HFFc6 (cell line): ENCODE results near the gene CADPS2. TPM values are rescaled to one million over a fixed set of nuclear protein-coding genes. Genes with fewer than 3 reads are reported as not detected.

Source experiments
- DNase-seq: peaks from one replicate; pipeline ENCODE4 v3.0.0-alpha.2; 2018
- H3K27ac Mint-ChIP-seq: 2 replicates; pipeline ENCODE4 v1.8.0; 2020; ENCODE audit warnings: mild to moderate bottlenecking, mixed read lengths
- H3K27me3 Mint-ChIP-seq: 2 replicates; pipeline ENCODE4 v1.8.0; 2021; ENCODE audit warnings: mild to moderate bottlenecking, moderate library complexity, mixed read lengths; ENCODE audit not compliant: insufficient read depth
- H3K36me3 Mint-ChIP-seq: 2 replicates; pipeline ENCODE4 v1.8.0; 2021; ENCODE audit warnings: low read depth, mixed read lengths
- H3K4me1 Mint-ChIP-seq: 2 replicates; pipeline ENCODE4 v1.8.0; 2020; ENCODE audit warnings: low read depth, mixed read lengths
- H3K4me3 Mint-ChIP-seq: 2 replicates; pipeline ENCODE4 v1.8.0; 2020; ENCODE audit warnings: mild to moderate bottlenecking, moderate library complexity, mixed read lengths
- H3K9me3 Mint-ChIP-seq: 2 replicates; pipeline ENCODE4 v1.8.0; 2020; ENCODE audit warnings: mild to moderate bottlenecking, mixed read lengths
- CTCF ChIP-seq: fragments of 200-600 bp; sonication (generic); IDR thresholded peaks from 2 replicates; pipeline ENCODE4 v1.5.0; 2021; ENCODE audit warnings: antibody characterized with exemption, mild to moderate bottlenecking
- total RNA-seq, 6 experiments: library from RNA; stranded (reverse); fragmentation: NEBNext Ultra II Directional; extraction: Animal tissue kit (Norgen Biotek cat#: 25700); gene quantifications; 2 replicates in 1 of 6; 3 replicates in 5 of 6; pipeline ENCODE4 v1.2.3, GENCODE V29; 2021

Gene CADPS2
- total RNA-seq, 6 experiments from 2014 or later, result not detected

- no peak for DNase-seq
- no peaks in the 10 kb centered on the region for H3K27me3 Mint-ChIP-seq
- no peak for TF ChIP-seq CTCF
- no peaks in the 10 kb centered on the region for H3K36me3 Mint-ChIP-seq
- H3K27ac Mint-ChIP-seq, result no peak overlapping the region
- peaks cover 5% of the 10 kb centered on the region for H3K9me3 Mint-ChIP-seq
- H3K4me1 Mint-ChIP-seq, result no peaks in the 10 kb centered on the region
- H3K4me3 Mint-ChIP-seq, result no peak overlapping the region
Observed at GRCh38 chr7:122604251-122604650, 282.0 kb downstream of the CADPS2 start.

GRCh38 chr7:122602800-122603199 is 283.5 kb downstream of the CADPS2 start:
- no peak for DNase-seq
- H3K4me1 Mint-ChIP-seq, result no peaks in the 10 kb centered on the region
- H3K27ac Mint-ChIP-seq, result no peak overlapping the region
- TF ChIP-seq CTCF, result no peak
- peaks cover 14% of the 10 kb centered on the region for H3K9me3 Mint-ChIP-seq
- H3K27me3 Mint-ChIP-seq, result no peaks in the 10 kb centered on the region
- no peak overlapping the region for H3K4me3 Mint-ChIP-seq
- peaks cover 4% of the 10 kb centered on the region; the same call in 1 of the 2 replicates for H3K36me3 Mint-ChIP-seq

GRCh38 chr7:122600630-122601029 is 285.6 kb downstream of the CADPS2 start:
- Mint-ChIP-seq H3K4me1 (no peaks in the 10 kb centered on the region), H3K27ac (no peak overlapping the region)
- no peak for TF ChIP-seq CTCF

GRCh38 chr7:122600042-122600441 is 286.2 kb downstream of the CADPS2 start:
- Mint-ChIP-seq H3K4me3 (no peak overlapping the region), H3K27ac (no peak overlapping the region), H3K36me3 (peaks cover 4% of the 10 kb centered on the region; the same call in 1 of the 2 replicates), H3K4me1 (no peaks in the 10 kb centered on the region), H3K9me3 (peaks cover 32% of the 10 kb centered on the region), H3K27me3 (no peaks in the 10 kb centered on the region)
- no peak for TF ChIP-seq CTCF
- no peak for DNase-seq

More at GRCh38 chr7:122600630-122601029, 285.6 kb downstream of the CADPS2 start:
- no peak for DNase-seq
- no peaks in the 10 kb centered on the region for H3K27me3 Mint-ChIP-seq
- H3K9me3 Mint-ChIP-seq, result peaks cover 27% of the 10 kb centered on the region
- H3K4me3 Mint-ChIP-seq, result no peak overlapping the region
- H3K36me3 Mint-ChIP-seq, result peaks cover 4% of the 10 kb centered on the region; the same call in 1 of the 2 replicates

GRCh38 chr7:122597277-122597676 is 289.0 kb downstream of the CADPS2 start:
- H3K9me3 Mint-ChIP-seq, result peaks cover 39% of the 10 kb centered on the region

More at GRCh38 chr7:122597277-122597676, 289.0 kb downstream of the CADPS2 start:
- H3K27ac Mint-ChIP-seq, result no peak overlapping the region
- peaks cover 4% of the 10 kb centered on the region; the same call in 1 of the 2 replicates for H3K36me3 Mint-ChIP-seq
- H3K27me3 Mint-ChIP-seq, result no peaks in the 10 kb centered on the region
- TF ChIP-seq CTCF, result no peak
- no peak for DNase-seq
- no peak overlapping the region for H3K4me3 Mint-ChIP-seq
- H3K4me1 Mint-ChIP-seq, result no peaks in the 10 kb centered on the region
